Keratinocyte (primary cell): Measurements from ENCODE around the gene DOK6. TPM values are rescaled to one million over a fixed set of nuclear protein-coding genes. Genes with fewer than 3 reads are reported as not detected.

Experiments used
- DNase-seq: peaks from one replicate; pipeline ENCODE4 v3.0.0-alpha.2; 2011; ENCODE audit warnings: low read depth, missing footprints, low spot score
- FAIRE-seq: peaks from 2 replicates; lab custom pipeline; 2011; peaks lifted over from hg19 to GRCh38; lab: Jason Lieb, UNC
- H2AFZ ChIP-seq: 2 replicates; pipeline ENCODE4 v1.6.0; 2012; ENCODE audit warnings: low read length, control low read depth, inconsistent platforms; ENCODE audit not compliant: control insufficient read depth
- H3K27ac ChIP-seq: 2 replicates; pipeline ENCODE4 v1.5.1; 2011; ENCODE audit warnings: low read length; ENCODE audit not compliant: control insufficient read depth, insufficient read depth
- H3K27me3 ChIP-seq: 3 replicates; pipeline ENCODE4 v1.6.0; 2011; ENCODE audit warnings: low read length; ENCODE audit not compliant: control insufficient read depth, insufficient read depth; ENCODE audit errors: extremely low read depth
- H3K36me3 ChIP-seq, 2 experiments: 2 replicates in 1 of 2; 3 replicates in 1 of 2; pipeline ENCODE4 v1.5.1; 2011; ENCODE audit warnings: low read length in 2 of 2, mild to moderate bottlenecking in 1 of 2; ENCODE audit not compliant: control insufficient read depth in 2 of 2, insufficient read depth in 2 of 2; ENCODE audit errors: extremely low read depth in 1 of 2
- H3K4me1 ChIP-seq: 3 replicates; pipeline ENCODE4 v1.5.1; 2011; ENCODE audit warnings: low read length; ENCODE audit not compliant: control insufficient read depth, insufficient read depth; ENCODE audit errors: extremely low read depth
- H3K4me2 ChIP-seq: 3 replicates; pipeline ENCODE4 v1.6.0; 2011; ENCODE audit warnings: low read depth, low read length; ENCODE audit not compliant: control insufficient read depth, insufficient read depth; ENCODE audit errors: extremely low read depth
- H3K4me3 ChIP-seq, 3 experiments: fragments of 200-600 bp in 1 of 3; sonication (generic) in 1 of 3; 2 replicates in 2 of 3; 3 replicates in 1 of 3; pipeline ENCODE4 v1.5.1; 2011 to 2016; ENCODE audit warnings: low read length in 3 of 3, mild to moderate bottlenecking in 3 of 3, control low read depth in 2 of 3, inconsistent platforms in 1 of 3, low read depth in 1 of 3, mixed read lengths in 1 of 3, mixed run types in 1 of 3, moderate library complexity in 1 of 3; ENCODE audit not compliant: control insufficient read depth in 2 of 3, insufficient read depth in 2 of 3; ENCODE audit errors: extremely low read depth in 1 of 3
- H3K79me2 ChIP-seq: 2 replicates; pipeline ENCODE4 v1.6.0; 2012; ENCODE audit warnings: low read length; ENCODE audit not compliant: control insufficient read depth, insufficient read depth
- H3K9ac ChIP-seq: 3 replicates; pipeline ENCODE4 v1.6.0; 2011; ENCODE audit warnings: low read length; ENCODE audit not compliant: control insufficient read depth, insufficient read depth; ENCODE audit errors: extremely low read depth
- H3K9me1 ChIP-seq: 3 replicates; pipeline ENCODE4 v1.6.0; 2011; ENCODE audit warnings: low read length; ENCODE audit not compliant: control insufficient read depth, insufficient read depth; ENCODE audit errors: extremely low read depth
- H3K9me3 ChIP-seq: 2 replicates; pipeline ENCODE4 v1.5.1; 2012; ENCODE audit warnings: low read depth, low read length; ENCODE audit not compliant: control insufficient read depth
- H4K20me1 ChIP-seq: 3 replicates; pipeline ENCODE4 v1.6.0; 2011; ENCODE audit warnings: low read length; ENCODE audit not compliant: control insufficient read depth, insufficient read depth; ENCODE audit errors: extremely low read depth
- EZH2 ChIP-seq: IDR thresholded peaks from one replicate; pipeline ENCODE4 v1.6.1; 2012; ENCODE audit warnings: inconsistent platforms, mild to moderate bottlenecking, low read length, moderate library complexity
- dilution Hi-C: fragments of 300-500 bp; cut with MboI; formaldehyde crosslinking; loops from one replicate; pipeline ENCODE4 v1.7.0; 2020; ENCODE audit warnings: low sequenced_read_pairs; ENCODE audit not compliant: extremely low pct_ligation_motif_present
- polyA plus RNA-seq, 5 experiments: library from polyadenylated mRNA; depleted of rRNA in 3 of 5; stranded (reverse) in 3 of 5; stranded (forward) in 1 of 5; unstranded in 1 of 5; fragments of >200 nt; gene quantifications; 1 replicate in 1 of 5; 2 replicates in 3 of 5; 3 replicates in 1 of 5; pipeline versions ENCODE4 v1.2.1 to v1.2.3, GENCODE V29; 2011 to 2012; ENCODE audit warnings: missing spikeins in 2 of 5, low read depth in 1 of 5, low replicate concordance in 1 of 5
- TF ChIP-seq, protein P1 (sequence below), 3 experiments: IDR thresholded peaks in 1 of 3; conservative IDR thresholded peaks in 1 of 3; optimal IDR thresholded peaks in 1 of 3; 2 replicates in 2 of 3; 3 replicates in 1 of 3; pipeline versions ENCODE3 to v1.5.1; 2011; ENCODE audit warnings: low read length in 3 of 3, mild to moderate bottlenecking in 3 of 3, moderate library complexity in 2 of 3, control low read depth in 1 of 3, inconsistent platforms in 1 of 3; ENCODE audit not compliant: insufficient read depth in 2 of 3; ENCODE audit errors: extremely low read depth in 1 of 3

DOK6 gene
- polyA plus RNA-seq, 1 donor (not counting 4 experiments of a cell fraction or from before 2014, with no cell fraction given) = not detected

DNA sequence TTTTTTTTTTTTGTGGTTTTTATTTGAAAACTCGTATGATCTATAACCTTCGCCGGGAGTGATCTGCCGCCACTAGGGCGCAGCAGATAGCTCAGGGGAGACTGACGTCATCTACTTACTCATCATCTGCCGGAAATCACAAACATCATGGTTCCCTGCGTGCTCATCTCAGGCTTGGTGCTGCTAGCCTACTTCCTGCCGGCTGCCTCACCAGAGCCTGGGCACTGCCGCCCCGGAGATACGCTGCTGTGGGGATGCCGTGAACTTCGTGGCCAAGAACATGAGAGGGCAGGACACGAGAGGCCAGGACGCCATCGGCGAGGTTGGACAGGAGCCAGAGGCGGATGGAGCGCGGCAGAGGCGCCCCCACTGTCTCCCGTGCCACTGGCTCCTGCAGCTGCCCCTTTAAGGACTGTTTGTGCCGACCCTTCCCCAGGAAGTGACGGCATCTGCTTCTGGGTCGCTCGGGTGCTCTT lies 68.8 kb downstream of the DOK6 start:
- Histone ChIP-seq H2AFZ (no peak overlapping the region), H3K4me3 (no peak overlapping the region), H3K4me2 (no peak overlapping the region), H3K9ac (no peak overlapping the region), H3K79me2 (no peaks in the 10 kb centered on the region), H3K27me3 (no peaks in the 10 kb centered on the region), H4K20me1 (no peaks in the 10 kb centered on the region), H3K27ac (no peak overlapping the region), H3K36me3 (no peaks in the 10 kb centered on the region), H3K9me3 (peaks cover 2% of the 10 kb centered on the region), H3K4me1 (no peaks in the 10 kb centered on the region), H3K9me1 (no peaks in the 10 kb centered on the region)
- DNase-seq (no peak), FAIRE-seq (no peak)
- dilution Hi-C loops = no loop called here
- TF ChIP-seq, protein P1, sequence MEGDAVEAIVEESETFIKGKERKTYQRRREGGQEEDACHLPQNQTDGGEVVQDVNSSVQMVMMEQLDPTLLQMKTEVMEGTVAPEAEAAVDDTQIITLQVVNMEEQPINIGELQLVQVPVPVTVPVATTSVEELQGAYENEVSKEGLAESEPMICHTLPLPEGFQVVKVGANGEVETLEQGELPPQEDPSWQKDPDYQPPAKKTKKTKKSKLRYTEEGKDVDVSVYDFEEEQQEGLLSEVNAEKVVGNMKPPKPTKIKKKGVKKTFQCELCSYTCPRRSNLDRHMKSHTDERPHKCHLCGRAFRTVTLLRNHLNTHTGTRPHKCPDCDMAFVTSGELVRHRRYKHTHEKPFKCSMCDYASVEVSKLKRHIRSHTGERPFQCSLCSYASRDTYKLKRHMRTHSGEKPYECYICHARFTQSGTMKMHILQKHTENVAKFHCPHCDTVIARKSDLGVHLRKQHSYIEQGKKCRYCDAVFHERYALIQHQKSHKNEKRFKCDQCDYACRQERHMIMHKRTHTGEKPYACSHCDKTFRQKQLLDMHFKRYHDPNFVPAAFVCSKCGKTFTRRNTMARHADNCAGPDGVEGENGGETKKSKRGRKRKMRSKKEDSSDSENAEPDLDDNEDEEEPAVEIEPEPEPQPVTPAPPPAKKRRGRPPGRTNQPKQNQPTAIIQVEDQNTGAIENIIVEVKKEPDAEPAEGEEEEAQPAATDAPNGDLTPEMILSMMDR (optimal IDR thresholded peaks at IDR 0.05 in 1 of 3, IDR thresholded peaks at IDR 0.05 in 1 of 3, conservative IDR thresholded peaks at IDR 0.05 in 1 of 3; ENCODE audit: extremely low read depth in 1 of 3, insufficient read depth in 2 of 3, low read length in 3 of 3) = no peak
- TF ChIP-seq EZH2 = no peak

DNA sequence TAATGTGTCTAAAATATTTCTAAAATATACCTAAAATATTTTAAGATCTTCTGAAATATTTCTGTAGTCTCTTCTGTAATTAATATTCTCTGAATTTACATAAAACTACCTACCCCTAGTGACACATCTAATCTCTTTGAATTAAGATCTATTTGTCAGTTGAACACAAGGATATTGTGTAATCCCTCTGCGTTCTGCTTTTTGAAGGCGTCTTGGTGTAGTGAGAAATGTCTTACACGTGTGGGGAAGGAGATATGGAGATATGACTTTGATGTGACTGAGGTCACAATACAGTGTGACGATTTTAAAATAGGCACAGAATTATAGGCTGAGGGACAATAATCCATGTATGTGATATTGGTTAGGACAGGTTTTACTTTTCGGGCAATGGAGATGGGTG lies 79.8 kb downstream of the DOK6 start:
- no peaks in the 10 kb centered on the region for H4K20me1 ChIP-seq
- dilution Hi-C loops = no loop called here
- H3K79me2 ChIP-seq = no peaks in the 10 kb centered on the region

More for the DNA sequence above, 79.8 kb downstream of the DOK6 start:
- no peaks in the 10 kb centered on the region for H3K27me3 ChIP-seq
- no peak overlapping the region for H3K27ac ChIP-seq
- TF ChIP-seq EZH2 = no peak
- TF ChIP-seq, protein P1 (optimal IDR thresholded peaks at IDR 0.05 in 1 of 3, IDR thresholded peaks at IDR 0.05 in 1 of 3, conservative IDR thresholded peaks at IDR 0.05 in 1 of 3; ENCODE audit: extremely low read depth in 1 of 3, insufficient read depth in 2 of 3, low read length in 3 of 3) = no peak
- no peak overlapping the region for H3K9ac ChIP-seq
- no peak overlapping the region for H3K4me2 ChIP-seq
- no peaks in the 10 kb centered on the region for H3K9me3 ChIP-seq
- H3K4me1 ChIP-seq = no peaks in the 10 kb centered on the region
- no peaks in the 10 kb centered on the region for H3K36me3 ChIP-seq
- no peak overlapping the region for H3K4me3 ChIP-seq
- FAIRE-seq = no peak
- H2AFZ ChIP-seq = no peak overlapping the region
- H3K9me1 ChIP-seq = no peaks in the 10 kb centered on the region
- no peak for DNase-seq
